Trophoblast cell (in vitro differentiated cells and primary cell): Measurements from ENCODE around the gene EVI5L.
"Not testable (repeated sequence)": the region's sequence is repeated elsewhere in the genome, so short reads cannot be mapped to it uniquely, and the experiment has no call there.

Experiments used
- DNase-seq, 2 donors: peaks; one replicate each; pipeline ENCODE4 v3.0.0-alpha.2; 2016
- H2AFZ ChIP-seq: 2 replicates; pipeline ENCODE4 v1.6.1; 2013; ENCODE audit warnings: low read length, moderate library complexity, mild to moderate bottlenecking; ENCODE audit not compliant: insufficient read depth, poor library complexity
- H2AK5ac ChIP-seq: 2 replicates; pipeline ENCODE4 v1.6.1; 2013; ENCODE audit warnings: mild to moderate bottlenecking, low read length
- H2BK120ac ChIP-seq: 2 replicates; pipeline ENCODE4 v1.6.1; 2013; ENCODE audit warnings: low read length, mild to moderate bottlenecking, moderate library complexity; ENCODE audit not compliant: insufficient read depth, poor library complexity
- H2BK12ac ChIP-seq: 2 replicates; pipeline ENCODE4 v1.6.1; 2013; ENCODE audit warnings: mild to moderate bottlenecking, low read length, moderate library complexity
- H2BK5ac ChIP-seq: 2 replicates; pipeline ENCODE4 v1.6.1; 2013; ENCODE audit warnings: low read length, low read depth, moderate library complexity, mild to moderate bottlenecking; ENCODE audit not compliant: poor library complexity
- H3K14ac ChIP-seq: 2 replicates; pipeline ENCODE4 v1.6.1; 2013; ENCODE audit warnings: mild to moderate bottlenecking, low read length
- H3K18ac ChIP-seq: 2 replicates; pipeline ENCODE4 v1.6.1; 2013; ENCODE audit warnings: mild to moderate bottlenecking, low read length
- H3K23ac ChIP-seq: 2 replicates; pipeline ENCODE4 v1.6.1; 2013; ENCODE audit warnings: low read length
- H3K27ac ChIP-seq: 2 replicates; pipeline ENCODE4 v1.5.1; 2013; ENCODE audit warnings: low read depth, mild to moderate bottlenecking, inconsistent platforms, low read length, moderate library complexity
- H3K27me3 ChIP-seq: 2 replicates; pipeline ENCODE4 v1.6.1; 2013; ENCODE audit warnings: inconsistent platforms, mild to moderate bottlenecking, low read length, moderate library complexity; ENCODE audit not compliant: insufficient read depth
- H3K36me3 ChIP-seq, 2 experiments: 1 replicate in 1 of 2; 2 replicates in 1 of 2; pipeline ENCODE4 v1.6.1; 2013; ENCODE audit warnings: low read length in 2 of 2, mild to moderate bottlenecking in 2 of 2, moderate library complexity in 1 of 2; ENCODE audit not compliant: insufficient read depth in 2 of 2, control insufficient read depth in 1 of 2
- H3K4ac ChIP-seq: 2 replicates; pipeline ENCODE4 v1.6.1; 2013; ENCODE audit warnings: low read depth, mild to moderate bottlenecking, low read length, moderate library complexity
- H3K4me1 ChIP-seq, 2 experiments: 1 replicate in 1 of 2; 2 replicates in 1 of 2; pipeline ENCODE4 v1.6.1; 2013; ENCODE audit warnings: low read length in 2 of 2, mild to moderate bottlenecking in 2 of 2, moderate library complexity in 1 of 2; ENCODE audit not compliant: insufficient read depth in 2 of 2, control insufficient read depth in 1 of 2
- H3K4me2 ChIP-seq: 2 replicates; pipeline ENCODE4 v1.6.1; 2013; ENCODE audit warnings: inconsistent platforms, mild to moderate bottlenecking, low read length, moderate library complexity
- H3K4me3 ChIP-seq: 2 replicates; pipeline ENCODE4 v1.5.1; 2013; ENCODE audit warnings: mild to moderate bottlenecking, low read depth, low read length, inconsistent platforms
- H3K79me1 ChIP-seq: one replicate; pipeline ENCODE4 v1.6.1; 2013; ENCODE audit warnings: low read length
- H3K79me2 ChIP-seq: 2 replicates; pipeline ENCODE4 v1.6.1; 2013; ENCODE audit warnings: low read length, mild to moderate bottlenecking; ENCODE audit not compliant: control insufficient read depth, insufficient read depth, poor library complexity
- H3K9ac ChIP-seq: 2 replicates; pipeline ENCODE4 v1.6.1; 2013; ENCODE audit warnings: mild to moderate bottlenecking, low read length
- H3K9me3 ChIP-seq: 2 replicates; pipeline ENCODE4 v1.6.1; 2013; ENCODE audit warnings: low read depth, mild to moderate bottlenecking, control low read depth, inconsistent platforms, low read length; ENCODE audit not compliant: insufficient read depth
- H4K12ac ChIP-seq: 2 replicates; pipeline ENCODE4 v1.6.1; 2013; ENCODE audit warnings: low read depth, mild to moderate bottlenecking, low read length, moderate library complexity
- H4K8ac ChIP-seq: 2 replicates; pipeline ENCODE4 v1.6.1; 2013; ENCODE audit warnings: low read depth, mild to moderate bottlenecking, low read length, moderate library complexity
- H4K91ac ChIP-seq: one replicate; pipeline ENCODE4 v1.6.1; 2013; ENCODE audit warnings: low read depth, mild to moderate bottlenecking, low read length, moderate library complexity
- WGBS: extraction: QIAGEN DNeasy Blood & Tissue Kit; methylation state at CpG from one replicate; pipeline ENCODE4 v1.1.7; 2013; ENCODE audit warnings: missing lambda C conversion rate; ENCODE audit not compliant: insufficient read length, insufficient coverage; ENCODE audit errors: extremely low coverage; 5-methylcytosine and 5-hydroxymethylcytosine counted together

Gene EVI5L

DNA sequence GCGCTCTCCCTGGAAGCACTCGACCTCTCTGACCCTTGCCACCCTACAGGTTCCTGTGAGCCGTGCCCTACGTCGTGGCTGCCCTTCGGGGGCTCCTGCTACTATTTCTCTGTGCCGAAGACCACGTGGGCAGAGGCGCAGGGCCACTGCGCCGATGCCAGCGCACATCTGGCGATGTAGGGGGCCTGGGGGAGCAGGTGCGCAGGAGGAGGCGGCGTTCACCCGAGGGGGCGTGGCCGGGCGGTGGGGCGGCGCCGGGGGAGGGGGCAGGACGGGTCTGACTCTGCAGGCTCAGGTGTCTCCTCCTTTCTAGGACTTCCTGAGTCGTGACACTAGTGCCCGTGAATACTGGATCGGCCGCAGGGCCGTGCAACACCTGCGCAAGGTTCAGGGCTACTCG lies 40.6 kb upstream of the EVI5L start:
- no peak overlapping the region for H4K12ac ChIP-seq
- H3K9ac ChIP-seq, result no peak overlapping the region
- H4K91ac ChIP-seq, result no peak overlapping the region
- no peak overlapping the region for H2BK120ac ChIP-seq
- H3K27me3 ChIP-seq, result peaks cover 14% of the 10 kb centered on the region
- no peak overlapping the region for H2BK5ac ChIP-seq
- H3K4me3 ChIP-seq, result no peak overlapping the region
- no CpG with 5 or more reads among the region's 31 CpGs for WGBS
- peaks cover 22 to 23% of the 10 kb centered on the region in 2 experiments for H3K4me1 ChIP-seq
- peaks cover 5% of the 10 kb centered on the region for H3K9me3 ChIP-seq
- DNase-seq, result peak in 1 of 2 donors; percentile 37
- no peak overlapping the region for H3K27ac ChIP-seq
- H3K79me1 ChIP-seq, result peaks cover 12% of the 10 kb centered on the region
- H3K18ac ChIP-seq, result no peak overlapping the region
- H3K4ac ChIP-seq, result no peak overlapping the region
- peak overlapping the region; percentile 30 for H3K23ac ChIP-seq
- H3K36me3 ChIP-seq, result no peaks in the 10 kb centered on the region
- H3K79me2 ChIP-seq, result no peaks in the 10 kb centered on the region
- H2AK5ac ChIP-seq, result no peak overlapping the region
- H2AFZ ChIP-seq, result no peak overlapping the region
- H4K8ac ChIP-seq, result no peak overlapping the region
- peak overlapping the region; percentile 4 for H2BK12ac ChIP-seq
- H3K14ac ChIP-seq, result no peak overlapping the region
- H3K4me2 ChIP-seq, result peak overlapping the region; percentile 48

DNA sequence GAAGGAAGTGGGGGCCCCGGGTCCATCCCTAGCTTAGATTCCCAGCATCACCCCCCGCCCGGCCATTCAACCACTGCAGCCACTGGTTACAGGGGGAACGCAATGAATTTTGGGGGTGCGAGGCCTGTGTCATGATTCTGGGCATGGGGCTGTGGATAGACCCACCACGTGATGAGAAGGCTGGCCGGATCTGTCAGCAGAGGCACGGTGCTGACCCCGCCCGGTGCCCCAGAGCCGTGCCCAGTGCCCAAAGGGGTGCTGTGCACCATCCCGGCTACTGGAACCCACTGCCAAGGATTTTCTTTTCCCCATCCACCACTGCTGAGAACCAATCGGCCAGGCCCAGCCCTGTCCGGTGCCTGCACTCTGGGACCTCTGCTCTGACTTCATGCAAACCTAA lies 39.6 kb upstream of the EVI5L start:
- Histone ChIP-seq H3K79me1 (peaks cover 12% of the 10 kb centered on the region), H3K27me3 (peaks cover 14% of the 10 kb centered on the region), H4K8ac (no peak overlapping the region), H3K4me3 (no peak overlapping the region), H2BK5ac (no peak overlapping the region), H3K4ac (peak overlapping the region; percentile 34), H4K91ac (peak overlapping the region; percentile 32), H2AFZ (no peak overlapping the region), H2BK12ac (peak overlapping the region; percentile 48), H3K14ac (no peak overlapping the region), H3K4me1 (peaks cover 22 to 23% of the 10 kb centered on the region in 2 experiments), H3K9ac (no peak overlapping the region), H3K27ac (no peak overlapping the region), H2AK5ac (peak overlapping the region; percentile 13), H3K4me2 (no peak overlapping the region), H2BK120ac (no peak overlapping the region), H3K18ac (peak overlapping the region; percentile 7), H3K36me3 (no peaks in the 10 kb centered on the region), H3K9me3 (peaks cover 5% of the 10 kb centered on the region), H3K79me2 (no peaks in the 10 kb centered on the region), H3K23ac (no peak overlapping the region), H4K12ac (no peak overlapping the region)
- no peak for DNase-seq
- WGBS, result no CpG with 5 or more reads among the region's 14 CpGs

DNA sequence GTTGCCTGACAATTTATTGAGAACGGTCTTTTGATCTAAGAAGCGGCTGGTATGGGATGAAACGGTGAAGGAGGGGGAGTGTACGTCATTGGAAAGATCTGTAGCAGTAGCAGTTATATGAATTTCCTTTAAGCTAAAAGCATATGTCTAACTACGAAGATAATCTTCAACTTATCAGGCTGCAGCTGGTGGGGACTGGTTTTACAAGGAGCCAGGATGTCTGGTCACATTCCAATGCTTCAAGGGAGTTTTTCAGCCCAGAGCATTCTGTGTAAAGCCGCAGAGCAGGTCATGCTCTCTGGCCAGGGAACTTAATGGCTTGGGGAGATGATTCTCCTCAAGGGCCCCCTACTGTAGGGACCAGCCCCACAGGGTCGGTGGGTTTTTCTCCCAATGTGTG lies 37.7 kb upstream of the EVI5L start:
- no peak overlapping the region for H3K4me3 ChIP-seq
- H3K79me2 ChIP-seq, result no peaks in the 10 kb centered on the region
- H3K23ac ChIP-seq, result no peak overlapping the region
- peak; percentile 90 to 95 for DNase-seq
- no peak overlapping the region for H3K9ac ChIP-seq
- H2BK120ac ChIP-seq, result peak overlapping the region; percentile 94
- H2BK12ac ChIP-seq, result no peak overlapping the region
- H3K36me3 ChIP-seq, result no peaks in the 10 kb centered on the region
- H3K4ac ChIP-seq, result no peak overlapping the region
- peaks cover 14% of the 10 kb centered on the region for H3K27me3 ChIP-seq
- H2AK5ac ChIP-seq, result no peak overlapping the region
- peaks cover 22 to 23% of the 10 kb centered on the region in 2 experiments for H3K4me1 ChIP-seq
- H3K9me3 ChIP-seq, result peaks cover 5% of the 10 kb centered on the region
- H3K4me2 ChIP-seq, result peak overlapping the region; percentile 47
- peak overlapping the region; percentile 92 for H4K91ac ChIP-seq
- no peak overlapping the region for H4K12ac ChIP-seq
- no peak overlapping the region for H3K14ac ChIP-seq
- H2AFZ ChIP-seq, result no peak overlapping the region
- H3K18ac ChIP-seq, result no peak overlapping the region
- H2BK5ac ChIP-seq, result peak overlapping the region; percentile 66
- no CpG with 5 or more reads among the region's 7 CpGs for WGBS
- peaks cover 12% of the 10 kb centered on the region for H3K79me1 ChIP-seq
- no peak overlapping the region for H4K8ac ChIP-seq
- H3K27ac ChIP-seq, result peak overlapping the region; percentile 88

DNA sequence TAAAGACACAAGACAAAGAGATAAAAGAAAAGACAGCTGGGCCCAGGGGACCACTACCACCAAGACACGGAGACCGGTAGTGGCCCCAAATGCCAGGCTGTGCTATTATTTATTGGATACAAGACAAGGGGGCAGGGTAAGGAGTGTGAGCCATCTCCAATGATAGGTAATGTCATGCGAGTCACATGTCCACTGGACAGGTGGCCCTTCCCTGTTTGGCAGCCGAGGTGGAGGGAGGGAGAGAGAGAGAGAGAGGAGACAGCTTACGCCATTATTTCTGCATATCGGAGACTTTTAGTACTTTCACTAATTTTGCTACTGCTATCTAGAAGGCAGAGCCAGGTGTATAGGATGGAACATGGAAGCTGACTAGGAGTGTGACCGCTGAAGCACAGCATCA lies 37.3 kb upstream of the EVI5L start:
- not testable (repeated sequence) for H4K12ac ChIP-seq, H3K23ac ChIP-seq, H3K4me2 ChIP-seq, H2AFZ ChIP-seq, H3K4me3 ChIP-seq, H3K36me3 ChIP-seq, H3K9me3 ChIP-seq, H3K4ac ChIP-seq, H3K9ac ChIP-seq, H3K79me2 ChIP-seq, DNase-seq
- H3K14ac ChIP-seq, result peak overlapping the region; percentile 67
- WGBS, result no CpG with 5 or more reads among the region's 7 CpGs
- H3K4me1 ChIP-seq, result peaks cover 22 to 25% of the 10 kb centered on the region in 2 experiments
- H3K27ac ChIP-seq, result peak overlapping the region; percentile 54
- peaks cover 15% of the 10 kb centered on the region for H3K79me1 ChIP-seq
- H2BK5ac ChIP-seq, result peak overlapping the region; percentile 80
- H3K27me3 ChIP-seq, result peaks cover 14% of the 10 kb centered on the region
- H2BK12ac ChIP-seq, result peak overlapping the region; percentile 97
- H4K91ac ChIP-seq, result peak overlapping the region; percentile 92
- H3K18ac ChIP-seq, result peak overlapping the region; percentile 71
- H4K8ac ChIP-seq, result peak overlapping the region; percentile 58
- peak overlapping the region; percentile 88 for H2AK5ac ChIP-seq
- H2BK120ac ChIP-seq, result peak overlapping the region; percentile 94
